ENCODE data around the gene AHR.

The AHR gene

DNA sequence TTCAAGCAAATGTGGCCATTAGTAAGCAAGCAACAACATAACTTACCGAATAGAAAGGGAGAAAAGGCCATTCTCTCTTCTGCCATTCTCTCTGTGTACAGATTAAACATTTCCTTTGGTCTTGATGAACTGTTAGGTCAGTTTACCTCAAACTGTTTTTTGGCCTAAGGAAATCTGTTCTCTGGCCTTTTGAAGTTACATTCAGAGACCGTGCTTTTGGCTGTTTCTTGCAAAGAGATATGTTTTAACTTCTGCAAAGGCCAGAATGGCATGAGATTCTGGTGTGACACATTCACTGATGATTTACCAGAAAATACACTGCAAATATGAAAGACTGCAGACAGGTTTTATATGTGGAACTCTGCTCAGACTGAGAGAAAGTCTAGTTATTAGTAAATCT lies 22.2 kb downstream of the AHR start:
- Histone ChIP-seq H3K4me1 (ENCODE audit: low read depth, poor library complexity, severe bottlenecking) (peaks cover 8% of the 10 kb centered on the region), H3K9ac (no peak overlapping the region), H3K36me3 (ENCODE audit: insufficient read depth) (no peaks in the 10 kb centered on the region), H3K27ac (no peak overlapping the region), H4K20me1 (ENCODE audit: insufficient read depth) (no peaks in the 10 kb centered on the region; the same call in 1 of the 2 replicates), H3K4me2 (no peak overlapping the region), H2AFZ (ENCODE audit: low read depth) (no peak overlapping the region), H3K79me2 (ENCODE audit: insufficient read depth, low read depth) (no peaks in the 10 kb centered on the region), H3K27me3 (ENCODE audit: insufficient read depth, low read depth) (no peaks in the 10 kb centered on the region), H3K4me3 (IDR thresholded peaks at IDR 0.05; ENCODE audit: insufficient read depth, low read depth, low read length) (no peak overlapping the region)
- TF ChIP-seq, protein P1, sequence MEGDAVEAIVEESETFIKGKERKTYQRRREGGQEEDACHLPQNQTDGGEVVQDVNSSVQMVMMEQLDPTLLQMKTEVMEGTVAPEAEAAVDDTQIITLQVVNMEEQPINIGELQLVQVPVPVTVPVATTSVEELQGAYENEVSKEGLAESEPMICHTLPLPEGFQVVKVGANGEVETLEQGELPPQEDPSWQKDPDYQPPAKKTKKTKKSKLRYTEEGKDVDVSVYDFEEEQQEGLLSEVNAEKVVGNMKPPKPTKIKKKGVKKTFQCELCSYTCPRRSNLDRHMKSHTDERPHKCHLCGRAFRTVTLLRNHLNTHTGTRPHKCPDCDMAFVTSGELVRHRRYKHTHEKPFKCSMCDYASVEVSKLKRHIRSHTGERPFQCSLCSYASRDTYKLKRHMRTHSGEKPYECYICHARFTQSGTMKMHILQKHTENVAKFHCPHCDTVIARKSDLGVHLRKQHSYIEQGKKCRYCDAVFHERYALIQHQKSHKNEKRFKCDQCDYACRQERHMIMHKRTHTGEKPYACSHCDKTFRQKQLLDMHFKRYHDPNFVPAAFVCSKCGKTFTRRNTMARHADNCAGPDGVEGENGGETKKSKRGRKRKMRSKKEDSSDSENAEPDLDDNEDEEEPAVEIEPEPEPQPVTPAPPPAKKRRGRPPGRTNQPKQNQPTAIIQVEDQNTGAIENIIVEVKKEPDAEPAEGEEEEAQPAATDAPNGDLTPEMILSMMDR (conservative IDR thresholded peaks at IDR 0.05; ENCODE audit: low read depth, low read length), result no peak

DNA sequence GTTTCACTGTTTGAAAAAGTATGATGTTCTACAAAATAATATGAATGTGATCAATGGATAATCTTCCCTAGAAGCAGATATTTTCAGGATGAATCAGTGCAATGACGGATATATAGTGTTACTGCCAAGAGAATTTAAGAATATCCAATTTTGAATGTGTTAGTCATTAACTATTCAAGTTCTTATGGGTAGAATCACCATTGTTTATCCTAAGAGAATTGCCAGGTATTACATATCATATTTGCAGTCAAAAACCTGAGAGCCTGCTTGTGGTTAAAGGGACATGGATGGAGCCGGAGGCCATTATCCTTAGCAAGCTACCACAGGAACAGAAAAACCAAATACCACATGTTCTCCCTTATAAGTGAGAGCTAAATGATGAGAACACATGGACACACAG lies 26.9 kb downstream of the AHR start:
- TF ChIP-seq, protein P1 (conservative IDR thresholded peaks at IDR 0.05; ENCODE audit: low read depth, low read length), result no peak
- Histone ChIP-seq H4K20me1 (ENCODE audit: insufficient read depth) (no peaks in the 10 kb centered on the region), H2AFZ (ENCODE audit: low read depth) (no peak overlapping the region), H3K4me3 (IDR thresholded peaks at IDR 0.05; ENCODE audit: insufficient read depth, low read depth, low read length) (no peak overlapping the region), H3K4me1 (ENCODE audit: low read depth, poor library complexity, severe bottlenecking) (peaks cover 8% of the 10 kb centered on the region), H3K79me2 (ENCODE audit: insufficient read depth, low read depth) (no peaks in the 10 kb centered on the region), H3K27me3 (ENCODE audit: insufficient read depth, low read depth) (no peaks in the 10 kb centered on the region), H3K36me3 (ENCODE audit: insufficient read depth) (no peaks in the 10 kb centered on the region), H3K27ac (no peak overlapping the region), H3K9ac (no peak overlapping the region), H3K4me2 (no peak overlapping the region)

DNA sequence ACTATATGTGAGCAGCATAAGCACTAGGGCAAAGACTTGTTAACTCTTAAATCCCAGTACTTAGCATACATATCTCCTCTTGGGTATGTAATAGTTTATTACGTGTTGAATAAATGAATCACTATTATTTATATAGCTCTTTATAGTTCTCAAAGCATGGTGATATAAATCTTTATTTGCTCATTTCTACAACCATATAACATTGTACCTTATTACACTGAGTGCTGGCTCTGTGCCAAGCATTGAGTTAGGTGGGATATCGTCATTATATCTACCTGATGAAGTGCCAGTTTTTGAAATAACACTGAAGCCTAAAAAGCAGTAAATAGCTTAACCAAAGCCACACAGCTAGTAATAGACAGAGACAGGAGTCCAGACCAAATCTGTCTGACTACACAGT lies 27.9 kb downstream of the AHR start:
- Histone ChIP-seq H3K27ac (no peak overlapping the region), H4K20me1 (ENCODE audit: insufficient read depth) (no peaks in the 10 kb centered on the region), H2AFZ (ENCODE audit: low read depth) (no peak overlapping the region), H3K27me3 (ENCODE audit: insufficient read depth, low read depth) (no peaks in the 10 kb centered on the region), H3K4me2 (no peak overlapping the region), H3K36me3 (ENCODE audit: insufficient read depth) (no peaks in the 10 kb centered on the region), H3K79me2 (ENCODE audit: insufficient read depth, low read depth) (no peaks in the 10 kb centered on the region), H3K4me1 (ENCODE audit: low read depth, poor library complexity, severe bottlenecking) (peaks cover 8% of the 10 kb centered on the region), H3K4me3 (IDR thresholded peaks at IDR 0.05; ENCODE audit: insufficient read depth, low read depth, low read length) (no peak overlapping the region), H3K9ac (no peak overlapping the region)
- TF ChIP-seq, protein P1 (conservative IDR thresholded peaks at IDR 0.05; ENCODE audit: low read depth, low read length), result no peak

DNA sequence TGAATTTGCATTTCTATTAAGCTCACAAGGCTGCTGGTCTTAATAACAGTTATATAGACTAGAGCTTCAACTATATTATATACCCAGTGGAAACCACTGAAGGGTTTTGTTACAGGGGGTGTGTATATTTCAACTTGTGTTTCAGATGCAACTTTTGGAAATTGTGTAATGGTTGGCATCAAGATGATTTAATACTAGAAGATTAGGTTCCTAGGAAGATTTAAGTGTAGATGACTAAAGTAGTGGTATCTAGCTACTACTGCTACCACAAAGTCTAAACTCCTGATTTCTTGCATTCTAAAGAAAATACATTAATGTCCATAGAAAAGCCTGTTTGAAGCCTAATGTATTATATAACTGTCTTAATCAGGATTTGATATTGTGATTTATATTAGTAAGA lies 30.2 kb downstream of the AHR start:
- H3K27me3 ChIP-seq (ENCODE audit: insufficient read depth, low read depth), result no peaks in the 10 kb centered on the region
- TF ChIP-seq, protein P1 (conservative IDR thresholded peaks at IDR 0.05; ENCODE audit: low read depth, low read length), result no peak
- peaks cover 2% of the 10 kb centered on the region for H3K4me1 ChIP-seq (ENCODE audit: low read depth, poor library complexity, severe bottlenecking)
- H2AFZ ChIP-seq (ENCODE audit: low read depth), result no peak overlapping the region
- H3K36me3 ChIP-seq (ENCODE audit: insufficient read depth), result no peaks in the 10 kb centered on the region
- no peak overlapping the region for H3K27ac ChIP-seq
- H3K4me3 ChIP-seq (IDR thresholded peaks at IDR 0.05; ENCODE audit: insufficient read depth, low read depth, low read length), result no peak overlapping the region
- H3K9ac ChIP-seq, result no peak overlapping the region
- no peaks in the 10 kb centered on the region for H3K79me2 ChIP-seq (ENCODE audit: insufficient read depth, low read depth)
- no peaks in the 10 kb centered on the region for H4K20me1 ChIP-seq (ENCODE audit: insufficient read depth)
- no peak overlapping the region for H3K4me2 ChIP-seq

Measured in KMS-11 (cell line).